GM21717 (cell line): ENCODE results near the gene AP4B1.

ENCODE experiments used
- ATAC-seq: cut with Tn5 transposase; IDR thresholded peaks from one replicate; pipeline ENCODE4 v1.9.1; 2021; ENCODE audit warnings: mild to moderate bottlenecking, moderate library complexity; ENCODE audit not compliant: unreplicated experiment

The AP4B1 gene

GRCh38 chr1:113895961-113896360 lies 8.6 kb downstream of the AP4B1 start:
- no peak for ATAC-seq

DNA sequence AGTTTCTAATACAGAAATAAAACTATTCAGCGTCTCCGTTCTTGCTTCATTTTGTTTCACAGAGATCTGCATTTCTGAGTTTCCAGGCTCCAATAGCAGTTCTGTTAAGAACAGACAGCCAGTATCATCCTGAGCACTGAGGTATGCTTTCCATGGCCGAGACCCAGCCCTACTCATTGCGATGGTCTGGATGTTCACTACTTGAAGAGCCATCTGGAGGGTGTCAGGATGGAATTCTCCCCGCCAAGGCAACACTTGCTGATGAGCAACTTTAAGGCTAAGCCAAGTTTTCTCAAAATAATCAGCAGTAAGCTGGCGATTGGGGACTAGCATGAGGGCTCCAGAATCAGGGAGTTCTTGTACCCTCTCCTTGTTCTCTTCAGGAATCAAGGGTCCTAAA lies 9.5 kb downstream of the AP4B1 start:
- no peak for ATAC-seq

DNA sequence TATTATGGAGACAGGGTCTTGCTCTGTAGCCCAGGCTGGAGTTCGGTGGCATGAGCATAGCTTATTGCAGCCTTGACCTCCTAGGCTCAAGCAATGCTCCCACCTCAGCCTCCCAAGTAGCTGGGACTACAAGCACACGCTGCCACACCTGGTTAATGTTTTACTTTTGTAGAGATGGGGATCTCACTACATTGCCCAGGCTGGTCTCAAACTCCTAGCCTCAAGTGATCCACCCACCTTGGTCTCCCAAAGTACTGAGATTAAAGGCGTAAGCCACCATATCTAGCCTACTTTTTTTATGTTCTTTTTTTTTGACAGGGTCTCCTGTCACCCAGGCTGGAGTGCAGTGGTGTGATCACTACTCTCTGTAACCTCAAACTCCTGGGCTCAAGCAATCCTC lies 11.3 kb downstream of the AP4B1 start:
- no peak for ATAC-seq

- ATAC-seq, result no peak
These were observed 12.9 kb downstream of the AP4B1 start for GRCh38 chr1:113891631-113892220.

DNA sequence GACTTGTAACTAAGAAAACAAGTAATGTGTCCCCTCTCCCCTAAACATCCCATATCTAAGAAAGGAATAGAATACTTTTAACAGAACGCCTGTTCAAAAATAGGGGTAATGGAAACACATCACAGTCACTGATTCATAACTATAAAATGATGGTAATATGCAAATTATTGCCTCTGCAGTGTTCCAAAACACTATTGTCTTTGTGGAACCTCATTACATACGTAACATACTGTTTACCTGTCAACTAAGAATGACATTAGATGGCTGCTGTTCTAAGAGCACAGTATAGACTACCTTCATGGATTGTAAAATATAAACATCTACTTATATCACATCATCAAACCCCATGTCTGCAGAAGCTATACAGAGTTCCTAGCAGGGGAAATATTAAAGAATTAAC lies 13.8 kb downstream of the AP4B1 start:
- ATAC-seq, result no peak

GRCh38 chr1:113887402-113888175 lies 17.0 kb downstream of the AP4B1 start, which contains the start of gene BCL2L15:
TSS of gene BCL2L15 (minus strand) at chr1:113887581. CDS start at chr1:113887375, 206 bp downstream.
- no peak for ATAC-seq

DNA sequence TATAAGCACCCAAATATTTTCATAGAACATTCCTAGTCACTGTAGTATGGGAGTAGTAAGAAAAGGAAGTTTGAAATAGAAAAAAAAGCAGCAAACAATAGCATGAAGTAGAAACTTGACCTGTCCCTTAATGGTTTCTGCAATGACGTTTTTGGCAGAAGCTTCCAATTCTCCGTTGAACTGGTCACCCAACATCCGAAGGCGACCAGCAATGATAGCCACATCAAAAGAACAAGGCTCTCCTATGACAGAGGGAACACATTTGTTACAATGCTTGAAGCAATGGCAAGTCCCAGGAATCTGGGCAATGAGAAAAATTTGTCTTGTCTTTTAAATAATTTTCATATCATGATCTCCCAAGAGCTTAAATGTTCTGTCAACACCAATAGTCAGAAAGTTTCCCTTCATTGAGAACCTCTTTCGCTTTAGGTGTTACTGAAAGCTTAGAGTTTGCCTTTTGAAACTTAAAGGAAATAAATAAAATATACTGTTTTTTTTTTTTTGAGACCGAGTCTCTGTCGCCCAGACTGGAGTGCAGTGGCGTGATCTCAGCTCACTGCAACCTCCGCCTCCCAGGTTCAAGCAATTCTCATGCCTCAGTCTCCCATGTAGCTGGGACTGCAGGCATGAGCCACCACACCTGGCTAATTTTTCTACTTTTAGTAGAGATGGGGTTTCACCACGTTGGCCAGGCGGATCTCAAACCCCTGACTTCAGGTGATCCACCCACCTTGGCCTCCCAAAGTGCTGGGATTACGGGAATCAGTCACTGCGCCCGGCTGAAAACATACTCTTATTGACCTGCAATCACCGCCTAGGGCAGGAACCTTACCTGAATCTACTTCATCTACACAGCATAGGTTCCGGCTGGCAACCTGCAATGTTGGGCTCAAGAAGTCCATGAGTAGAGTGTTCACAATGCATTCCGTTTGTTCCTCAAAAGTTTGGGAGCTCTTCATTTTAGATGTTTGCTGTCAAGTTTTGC lies 17.9 kb downstream of the AP4B1 start:
- no peak for ATAC-seq

DNA sequence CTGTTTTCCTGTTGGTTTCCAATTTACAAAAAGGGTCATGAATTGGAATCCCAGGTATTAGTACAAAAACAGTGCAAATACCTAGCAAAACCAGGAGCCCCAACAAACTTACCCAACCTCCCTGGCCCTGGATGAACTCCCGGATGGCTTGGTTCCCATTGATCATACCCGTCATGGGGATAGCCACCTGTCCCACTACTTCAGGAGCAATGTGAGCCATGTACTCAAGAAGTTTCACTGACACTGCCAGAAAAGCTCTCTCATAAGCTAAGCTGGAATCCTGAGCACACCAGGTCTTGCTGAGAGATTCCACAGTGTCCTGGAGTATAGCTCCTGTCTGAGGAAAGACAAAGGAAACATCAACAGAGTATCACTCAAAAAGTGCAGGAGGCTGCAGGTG lies 22.9 kb downstream of the AP4B1 start:
- ATAC-seq, result no peak

GRCh38 chr1:113879739-113880038 lies 24.9 kb downstream of the AP4B1 start:
- no peak for ATAC-seq

DNA sequence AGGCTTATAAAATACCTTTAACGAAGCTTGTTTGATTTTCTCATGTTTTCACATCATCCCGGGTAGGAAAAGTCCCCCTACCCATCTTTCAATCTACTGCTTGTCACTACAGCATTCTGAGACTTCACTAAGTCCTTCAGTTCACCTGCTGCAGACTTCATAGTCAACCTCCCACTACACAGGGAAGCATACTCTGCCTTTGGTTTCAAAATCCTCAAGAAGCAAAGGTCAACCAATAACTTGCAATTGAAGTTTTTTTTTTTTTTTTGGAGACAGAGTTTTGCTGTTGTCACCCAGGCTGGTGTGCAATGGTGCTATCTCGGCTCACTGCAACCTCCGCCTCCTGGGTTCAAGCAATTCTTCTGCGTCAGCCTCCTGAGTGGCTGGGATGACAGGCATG lies 28.4 kb downstream of the AP4B1 start:
- no peak for ATAC-seq

GRCh38 chr1:113875714-113876113 lies 28.9 kb downstream of the AP4B1 start:
- no peak for ATAC-seq

DNA sequence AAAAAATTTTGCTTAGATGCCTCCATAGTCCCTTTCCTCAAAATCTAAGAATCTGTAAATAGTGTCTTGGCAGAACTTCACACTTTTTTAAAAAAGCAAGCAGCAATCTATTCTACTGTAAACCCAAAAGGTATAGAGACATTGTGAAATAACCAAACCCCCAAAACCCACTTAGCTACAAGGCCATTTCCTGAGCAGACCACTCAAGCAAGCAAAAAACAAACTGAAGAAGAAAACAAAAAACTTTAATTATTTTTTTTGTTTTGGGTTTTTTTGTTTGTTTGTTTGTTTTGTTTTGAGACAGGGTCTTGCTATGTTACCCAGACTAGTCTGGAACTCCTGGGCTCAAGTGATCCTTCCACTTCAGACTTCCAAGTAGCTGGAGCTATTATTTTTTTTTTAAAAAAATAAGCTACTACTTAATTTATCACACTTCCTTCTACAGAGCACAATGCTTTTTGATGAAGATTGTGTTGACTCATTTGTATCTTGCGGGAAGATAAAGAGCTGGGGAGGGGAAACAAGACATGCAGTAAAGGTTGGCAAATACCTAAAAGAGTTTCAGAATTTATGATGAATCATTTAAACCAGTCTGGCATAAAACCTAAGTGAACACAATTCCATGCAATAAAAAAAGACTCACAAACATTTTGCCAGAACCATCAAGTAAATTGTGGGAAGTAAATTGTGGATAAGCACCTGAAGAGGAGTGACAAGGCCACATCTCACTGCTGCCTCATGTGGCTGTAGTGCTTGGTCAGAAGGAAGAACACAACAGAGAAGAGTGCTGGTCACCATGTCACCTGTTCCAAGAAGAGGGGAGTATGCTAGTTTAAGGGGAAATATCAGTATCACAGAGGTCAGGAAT lies 30.4 kb downstream of the AP4B1 start:
- no peak for ATAC-seq

DNA sequence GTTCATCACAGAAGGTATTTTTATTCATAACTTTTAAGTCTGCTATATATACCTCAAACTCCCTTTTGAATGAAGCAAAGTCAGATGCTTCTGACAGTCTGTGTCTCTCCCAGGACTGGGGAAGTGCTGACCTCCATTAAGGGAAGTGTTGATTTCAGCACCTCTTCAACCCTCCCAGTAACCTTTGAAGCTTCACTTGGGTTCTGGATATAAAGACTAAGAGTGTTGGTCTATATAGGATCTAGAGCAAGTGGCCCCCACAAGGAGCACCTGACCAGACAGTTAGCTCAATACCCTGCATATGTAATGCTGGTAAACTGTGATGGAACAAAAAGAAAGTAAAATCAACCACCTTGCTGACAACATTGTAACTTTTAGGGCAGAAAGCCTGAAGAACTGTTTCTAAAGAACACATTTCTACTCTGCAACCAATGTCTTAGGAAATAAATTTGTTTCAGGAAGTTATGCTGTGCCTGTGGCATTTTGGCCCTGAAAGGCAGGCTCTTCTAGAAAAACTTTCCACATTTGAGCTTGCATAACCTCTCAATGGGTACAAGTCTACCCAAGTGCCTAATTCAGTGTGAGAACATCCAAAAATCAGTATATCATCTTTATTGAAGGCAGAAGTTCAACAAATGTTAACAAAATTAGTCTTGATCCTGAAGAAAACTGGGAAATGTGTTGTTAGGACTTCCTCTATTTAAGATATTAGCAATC lies 32.2 kb downstream of the AP4B1 start:
- ATAC-seq, result no peak

- ATAC-seq, result peak; percentile 86
These were observed 32.9 kb downstream of the AP4B1 start, which contains the start of gene PTPN22 for GRCh38 chr1:113871597-113872113. TSS of gene PTPN22 (minus strand) at chr1:113871712.

DNA sequence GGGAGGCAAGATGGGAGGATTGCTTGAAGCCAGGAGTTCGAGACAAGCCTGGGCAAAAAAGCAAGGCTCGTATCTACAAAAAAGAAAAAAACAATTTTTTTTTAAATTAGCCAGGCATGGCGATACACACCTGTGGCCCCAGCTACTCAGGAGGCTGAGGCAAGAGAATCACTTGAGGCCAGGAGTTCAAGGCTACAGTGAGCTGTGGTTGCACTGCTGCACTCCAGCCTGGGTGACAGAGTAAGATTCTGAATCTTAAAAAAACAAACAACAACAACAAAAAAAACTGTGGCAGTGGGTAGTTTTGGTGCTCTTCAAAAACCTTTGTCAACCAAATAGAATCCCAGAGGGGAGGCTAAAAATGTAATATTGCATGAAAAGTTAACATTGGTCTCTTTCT lies 33.8 kb downstream of the AP4B1 start:
- ATAC-seq, result no peak

DNA sequence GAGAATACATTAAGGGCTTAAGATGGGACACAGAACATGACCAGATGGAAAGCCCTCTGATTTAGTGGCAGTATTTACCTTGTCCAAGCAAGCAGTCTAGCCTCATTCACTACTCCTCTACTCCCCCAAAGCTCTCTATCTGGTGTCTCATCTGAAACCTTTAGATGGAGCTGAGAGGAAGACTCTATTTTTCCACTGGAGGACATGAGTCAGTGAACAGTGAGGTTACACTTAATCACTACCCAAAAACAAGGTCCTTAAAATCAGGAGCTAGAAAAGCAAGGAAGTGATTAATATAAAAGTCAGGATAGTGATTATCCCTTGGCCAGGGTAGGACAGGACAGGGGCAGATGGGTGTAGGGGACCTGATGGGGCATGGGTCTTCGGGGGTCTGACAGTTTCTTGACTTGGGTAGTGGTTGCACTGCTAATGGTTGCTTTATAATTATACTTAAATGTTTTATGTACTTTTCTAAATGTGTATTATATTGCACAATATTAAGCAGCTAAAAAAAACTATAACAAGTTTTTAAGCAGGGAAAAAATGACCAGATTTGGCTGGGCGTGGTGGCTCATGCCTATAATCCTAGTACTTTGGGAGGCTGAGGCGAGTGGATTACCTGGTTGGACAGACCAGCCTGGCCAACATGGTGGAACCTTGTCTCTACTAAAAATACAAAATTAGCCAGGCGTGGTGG lies 36.1 kb downstream of the AP4B1 start:
- no peak for ATAC-seq

DNA sequence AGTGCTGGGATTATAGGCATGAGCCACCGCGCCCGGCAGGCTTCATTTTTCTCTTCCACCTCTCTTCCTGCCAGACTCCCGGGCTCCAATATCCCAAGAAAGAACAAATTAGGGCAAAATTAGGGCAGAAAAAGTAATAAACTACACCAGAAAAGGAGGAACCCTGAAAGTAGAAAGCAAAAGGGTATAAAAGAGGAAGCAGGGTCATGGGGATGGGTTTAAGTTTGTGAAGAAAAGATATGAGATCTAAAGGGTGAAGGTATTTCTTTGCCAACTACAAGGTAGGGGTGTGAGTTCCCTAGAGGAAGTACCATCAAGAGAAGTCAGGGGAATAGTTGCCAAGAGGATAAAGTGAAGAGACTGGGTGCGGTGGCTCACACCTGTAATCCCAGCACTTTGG lies 43.0 kb downstream of the AP4B1 start:
- no peak for ATAC-seq

DNA sequence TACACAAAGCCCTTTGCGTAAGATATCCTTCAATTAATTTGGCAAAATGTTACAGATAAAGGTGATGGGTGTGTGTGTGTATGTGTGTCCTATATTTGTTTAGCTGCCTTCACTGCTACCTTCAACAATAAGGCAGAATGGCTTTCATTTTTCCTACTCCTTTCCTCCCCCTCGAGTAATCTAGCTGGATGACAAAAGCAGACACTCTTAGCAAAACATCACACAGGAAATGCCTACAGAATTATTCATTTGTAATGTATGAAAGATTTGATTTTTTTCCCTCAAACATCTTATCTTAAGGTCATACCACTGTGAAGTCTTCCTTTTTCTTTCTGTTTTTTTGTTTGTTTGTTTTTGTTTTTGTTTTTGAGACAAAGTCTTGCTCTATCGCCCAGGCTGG lies 43.7 kb downstream of the AP4B1 start:
- no peak for ATAC-seq
